Measurements from ENCODE around the gene PTPMT1. TPM values are rescaled to one million over a fixed set of nuclear protein-coding genes. Genes with fewer than 3 reads are reported as not detected.

The PTPMT1 gene
- total RNA-seq, 2 donors from 2014 or later: 28.9 to 29.2 TPM

- intact Hi-C loops (cut with DNase I): no loop called here
- no peak for DNase-seq (ENCODE audit: low spot score)
Measured at GRCh38 chr11:47571895-47572294, 6.5 kb downstream of the PTPMT1 start.

GRCh38 chr11:47572715-47573255 lies 7.4 kb downstream of the PTPMT1 start:
- intact Hi-C loops (cut with DNase I): no loop called here
- peak; percentile 51 for DNase-seq (ENCODE audit: low spot score)

GRCh38 chr11:47573321-47573720 lies 7.9 kb downstream of the PTPMT1 start:
- intact Hi-C loops (cut with DNase I): no loop called here
- peak; percentile 36 for DNase-seq (ENCODE audit: low spot score)

GRCh38 chr11:47577460-47578041 lies 12.2 kb downstream of the PTPMT1 start:
- peak; percentile 65 for DNase-seq (ENCODE audit: low spot score)
- intact Hi-C loops (cut with DNase I): no loop called here

- DNase-seq (ENCODE audit: low spot score): peak; percentile 96
- intact Hi-C loops (cut with DNase I): no loop called here
Measured at GRCh38 chr11:47578524-47579494, 13.4 kb downstream of the PTPMT1 start, which contains the start of the genes KBTBD4 and NDUFS3. TSS of gene KBTBD4 (minus strand) at chr11:47578970. CDS start at chr11:47578951, 19 bp downstream. TSS of gene NDUFS3 (plus strand) at chr11:47579074. CDS start at chr11:47579092, 18 bp downstream.

- intact Hi-C loops (cut with DNase I): no loop called here
- DNase-seq (ENCODE audit: low spot score): no peak
Measured at GRCh38 chr11:47583844-47584243, 18.4 kb downstream of the PTPMT1 start.

- intact Hi-C loops (cut with DNase I): no loop called here
Measured at GRCh38 chr11:47586098-47586855, 20.9 kb downstream of the PTPMT1 start, which contains the start of gene FAM180B. TSS of gene FAM180B (plus strand) at chr11:47586678. CDS start at chr11:47586769, 91 bp downstream.

GRCh38 chr11:47587039-47587716 lies 21.8 kb downstream of the PTPMT1 start:
- intact Hi-C loops (cut with DNase I): no loop called here
- no peak for DNase-seq (ENCODE audit: low spot score)

More at GRCh38 chr11:47586098-47586855, 20.9 kb downstream of the PTPMT1 start, which contains the start of gene FAM180B:
- DNase-seq (ENCODE audit: low spot score): peak; percentile 88

GRCh38 chr11:47587723-47588326 lies 22.4 kb downstream of the PTPMT1 start:
- DNase-seq (ENCODE audit: low spot score): peak; percentile 93
- intact Hi-C loops (cut with DNase I): no loop called here

- no peak for DNase-seq (ENCODE audit: low spot score)
- intact Hi-C loops (cut with DNase I): no loop called here
Measured at GRCh38 chr11:47589118-47589517, 23.7 kb downstream of the PTPMT1 start.

GRCh38 chr11:47589584-47589976 lies 24.2 kb downstream of the PTPMT1 start:
- no peak for DNase-seq (ENCODE audit: low spot score)
- intact Hi-C loops (cut with DNase I): no loop called here

- intact Hi-C loops (cut with DNase I): no loop called here
Measured at GRCh38 chr11:47589977-47590861, 24.8 kb downstream of the PTPMT1 start.

GRCh38 chr11:47591764-47592163 lies 26.4 kb downstream of the PTPMT1 start:
- no peak for DNase-seq (ENCODE audit: low spot score)
- intact Hi-C loops (cut with DNase I): no loop called here

More at GRCh38 chr11:47589977-47590861, 24.8 kb downstream of the PTPMT1 start:
- no peak for DNase-seq (ENCODE audit: low spot score)

GRCh38 chr11:47592251-47592650 lies 26.9 kb downstream of the PTPMT1 start:
- intact Hi-C loops (cut with DNase I): no loop called here
- DNase-seq (ENCODE audit: low spot score): no peak

GRCh38 chr11:47592970-47593369 lies 27.6 kb downstream of the PTPMT1 start:
- intact Hi-C loops (cut with DNase I): no loop called here

GRCh38 chr11:47593492-47593933 lies 28.1 kb downstream of the PTPMT1 start:
- intact Hi-C loops (cut with DNase I): no loop called here
- no peak for DNase-seq (ENCODE audit: low spot score)

More at GRCh38 chr11:47592970-47593369, 27.6 kb downstream of the PTPMT1 start:
- no peak for DNase-seq (ENCODE audit: low spot score)
